ENCODE data around the gene TMPRSS15.
"Not testable (repeated sequence)": the region's sequence is repeated elsewhere in the genome, so short reads cannot be mapped to it uniquely, and the experiment has no call there.

The TMPRSS15 gene

GRCh38 chr21:18403735-18404450 lies at the start of gene TMPRSS15:
Gene TMPRSS15 (minus strand): TSS chr21:18403785. CDS start chr21:18403622, 163 bp downstream.
- DNase-seq = no peak

DNA sequence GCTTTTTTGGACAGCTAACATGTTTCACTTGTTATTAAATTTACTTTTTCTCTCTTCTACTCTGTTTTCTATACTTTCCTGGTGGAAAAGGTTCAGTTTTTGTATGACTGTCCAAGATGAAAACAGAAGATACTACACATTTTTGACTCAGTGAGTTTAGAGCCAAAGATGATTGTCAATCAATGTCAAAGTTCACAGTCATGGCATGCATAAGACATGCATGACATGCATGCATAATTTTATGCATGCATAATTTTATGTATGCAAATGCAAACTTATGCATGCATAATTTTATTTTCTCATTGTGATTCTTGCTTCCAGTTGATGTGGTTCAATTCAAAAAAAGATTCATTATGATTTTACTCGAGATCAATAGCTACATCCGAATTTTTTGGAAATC lies 48.1 kb upstream of the TMPRSS15 start:
- DNase-seq = no peak

- no peak for DNase-seq
These were observed 46.3 kb upstream of the TMPRSS15 start for GRCh38 chr21:18449605-18450550.

DNA sequence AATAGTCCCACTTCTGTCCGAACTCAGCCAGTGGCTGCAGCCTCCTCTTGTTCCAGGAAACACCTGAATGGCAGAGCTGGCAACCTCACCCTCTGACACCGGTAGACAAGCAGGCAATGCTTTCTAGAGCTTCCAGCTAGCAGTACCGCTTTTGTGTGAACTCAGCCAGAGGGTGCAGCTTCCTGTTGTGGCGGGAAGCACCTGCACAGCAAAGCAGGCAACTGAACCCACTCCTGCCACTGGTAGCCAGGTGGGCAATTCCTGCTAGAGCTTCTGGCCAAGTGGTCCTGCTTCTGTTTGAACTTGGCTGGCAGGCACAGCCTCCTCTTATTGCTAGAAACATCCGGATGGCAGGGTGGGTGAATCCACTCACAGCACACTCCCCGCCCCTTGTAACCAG lies 40.1 kb upstream of the TMPRSS15 start:
- DNase-seq = no peak

DNA sequence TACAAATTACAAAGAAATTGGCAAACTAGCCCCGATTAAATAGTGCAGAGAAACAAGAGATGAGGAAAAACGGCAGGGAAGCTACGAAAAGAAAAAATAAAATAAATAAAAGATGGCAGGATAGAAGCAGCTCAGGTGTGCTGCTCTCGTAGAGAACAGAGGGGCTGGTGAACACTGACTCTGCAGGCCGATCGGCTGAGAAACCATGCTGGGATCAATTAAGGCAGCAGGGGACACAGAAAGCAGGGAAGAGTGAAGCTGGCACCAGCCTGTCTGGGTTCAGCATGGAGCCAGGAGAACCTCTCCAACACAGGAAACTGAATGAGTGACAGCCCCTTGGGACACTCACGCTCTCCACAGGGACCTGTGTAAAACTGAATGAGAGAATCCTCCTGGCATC lies 39.5 kb upstream of the TMPRSS15 start:
- no peak for DNase-seq

GRCh38 chr21:18430341-18430740 lies 26.8 kb upstream of the TMPRSS15 start:
- DNase-seq = no peak

- DNase-seq = no peak
These were observed 20.7 kb upstream of the TMPRSS15 start for GRCh38 chr21:18424276-18424675.

- DNase-seq = no peak
These were observed 13.7 kb upstream of the TMPRSS15 start for GRCh38 chr21:18417141-18417790.

- DNase-seq = no peak
These were observed 8.0 kb upstream of the TMPRSS15 start for GRCh38 chr21:18411565-18411964.

DNA sequence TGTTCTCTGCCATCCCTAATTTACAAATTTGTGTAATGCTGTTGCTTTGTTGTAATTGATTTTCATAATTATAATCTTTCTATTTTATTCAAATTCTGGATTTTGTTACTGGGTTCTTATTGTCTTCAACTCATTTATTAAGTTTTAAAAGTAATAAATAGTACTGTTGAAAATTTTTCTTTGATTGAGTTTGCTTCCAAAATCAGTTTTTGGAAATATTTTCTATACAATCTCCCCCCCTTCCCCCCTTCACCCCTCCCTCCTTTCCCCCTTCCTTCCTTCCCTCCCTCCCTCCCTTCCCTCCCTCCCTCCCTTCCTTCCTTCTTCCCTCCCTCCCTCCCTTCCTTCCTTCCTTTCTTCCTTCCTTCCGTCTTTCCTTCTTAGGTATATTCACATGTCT lies 6.0 kb upstream of the TMPRSS15 start:
- DNase-seq = no peak

DNA sequence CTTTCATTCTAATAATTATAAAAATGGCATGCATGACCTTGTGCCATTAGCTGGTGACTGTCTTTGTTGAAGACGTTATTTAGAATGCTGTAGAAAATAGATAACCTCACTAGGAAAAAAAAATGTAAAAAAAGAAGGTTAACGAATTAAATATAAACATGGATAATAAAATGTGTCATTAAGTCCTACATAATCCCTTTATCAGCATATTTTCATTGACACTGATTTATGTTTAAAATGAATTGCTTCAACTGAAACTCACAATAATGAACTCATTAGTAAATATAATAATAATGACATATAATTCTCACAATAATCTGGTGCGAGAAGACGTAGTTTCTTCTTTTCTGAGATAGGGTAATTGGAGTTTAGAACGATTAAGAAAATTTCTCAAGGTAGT lies 4.7 kb downstream of the TMPRSS15 start:
- DNase-seq = no peak

GRCh38 chr21:18387994-18388393 lies 15.6 kb downstream of the TMPRSS15 start:
- DNase-seq = no peak

GRCh38 chr21:18384771-18385170 lies 18.8 kb downstream of the TMPRSS15 start:
- no peak for DNase-seq

GRCh38 chr21:18382934-18383619 lies 20.5 kb downstream of the TMPRSS15 start:
- not testable (repeated sequence) for DNase-seq

DNA sequence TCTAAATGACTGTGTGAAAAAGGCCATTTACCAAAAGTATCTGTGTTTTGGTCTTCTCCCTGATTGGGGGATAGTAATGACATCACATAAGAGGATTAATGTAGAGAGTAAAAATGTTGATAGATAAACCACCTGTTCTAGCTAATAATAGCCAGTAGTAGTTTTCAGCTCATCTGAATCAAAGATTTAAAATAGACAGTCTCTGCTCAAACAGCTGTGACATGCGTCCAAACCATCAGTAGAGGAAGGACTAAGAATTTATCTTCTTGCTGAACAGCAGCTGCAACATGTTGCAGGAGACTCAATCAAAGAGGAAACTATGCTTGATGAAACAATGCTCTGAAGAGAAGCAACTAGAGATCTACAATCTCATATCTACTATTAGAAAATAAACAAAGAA lies 21.4 kb downstream of the TMPRSS15 start:
- DNase-seq = no peak

GRCh38 chr21:18373606-18374005 lies 30.0 kb downstream of the TMPRSS15 start:
- no peak for DNase-seq

- DNase-seq = no peak
These were observed 33.3 kb downstream of the TMPRSS15 start for GRCh38 chr21:18370301-18370700.

GRCh38 chr21:18369115-18369514 lies 34.5 kb downstream of the TMPRSS15 start:
- no peak for DNase-seq

GRCh38 chr21:18368205-18368604 lies 35.4 kb downstream of the TMPRSS15 start:
- no peak for DNase-seq

DNA sequence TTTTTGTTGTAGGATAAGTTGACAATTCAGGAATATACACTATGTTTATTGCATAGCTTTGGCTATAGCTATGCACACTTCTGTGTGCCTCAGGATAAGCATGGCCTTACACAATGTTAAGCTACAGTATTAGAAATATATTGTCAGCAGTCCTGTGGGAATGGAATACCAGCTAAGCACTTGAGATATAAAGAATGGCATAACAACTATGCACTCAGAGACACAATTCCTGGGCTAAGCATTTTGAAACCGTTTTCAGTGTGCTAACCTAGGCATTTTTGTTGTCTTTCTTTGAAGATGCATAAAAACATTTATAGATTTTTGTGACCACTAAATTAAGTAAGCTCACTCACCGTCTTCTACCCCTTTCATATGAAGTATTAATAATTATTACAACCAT lies 46.8 kb downstream of the TMPRSS15 start:
- no peak for DNase-seq

DNA sequence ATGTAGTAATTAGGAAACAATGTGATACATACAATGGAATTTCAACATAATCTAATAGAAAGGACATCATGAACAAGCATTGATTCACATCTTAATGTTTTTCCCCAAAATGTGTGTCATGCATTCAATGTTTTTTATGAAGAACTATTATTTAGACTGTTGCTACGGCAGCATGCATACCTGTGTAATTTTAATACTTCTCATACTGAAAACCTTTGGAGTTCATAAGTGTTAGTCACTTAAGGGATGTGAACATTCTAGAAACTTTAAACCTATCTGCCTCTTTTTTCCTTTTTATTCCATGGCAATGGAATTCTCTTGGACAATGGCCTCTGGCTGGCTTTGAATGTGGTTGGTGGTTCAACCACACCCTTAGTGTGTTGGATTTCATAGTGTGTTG lies 48.6 kb downstream of the TMPRSS15 start:
- no peak for DNase-seq

DNA sequence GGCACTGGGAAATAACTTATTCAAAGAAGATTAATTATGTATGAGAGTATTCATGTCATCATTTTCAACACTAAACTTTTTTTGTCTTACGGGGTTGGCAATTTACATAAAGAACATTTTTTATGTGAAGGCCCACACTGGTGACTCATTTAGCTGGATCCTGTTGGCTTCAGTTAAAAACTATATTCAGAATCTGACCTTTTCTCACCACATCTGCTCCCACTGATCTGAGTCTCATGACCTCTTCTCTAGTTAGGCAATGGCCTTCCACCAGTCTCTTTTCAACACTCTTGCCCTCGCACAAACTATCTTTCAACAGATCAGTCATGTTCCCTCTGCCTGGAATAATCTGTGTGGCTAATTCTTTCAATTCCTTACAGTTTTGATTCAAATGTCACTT lies 53.4 kb downstream of the TMPRSS15 start:
- no peak for DNase-seq

DNA sequence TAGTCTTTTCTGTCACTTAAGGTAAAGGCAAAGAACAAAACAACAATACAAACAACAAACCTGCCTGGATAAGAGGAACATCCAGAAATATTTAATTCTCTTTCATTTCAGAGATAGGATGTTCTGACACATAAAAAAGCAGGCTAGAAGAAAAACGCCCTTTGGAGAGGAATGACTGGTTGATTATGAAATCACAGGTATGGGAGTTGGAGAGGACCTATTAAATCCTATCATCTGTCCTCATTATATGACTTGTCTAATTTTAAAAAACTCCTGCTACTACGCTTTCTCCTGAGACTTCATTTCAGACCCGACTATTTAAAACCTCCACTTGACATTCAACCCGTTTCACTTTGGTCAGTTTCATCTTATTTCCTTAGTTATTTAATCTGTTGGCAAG lies 54.1 kb downstream of the TMPRSS15 start:
- DNase-seq = no peak

All from stimulated activated CD4-positive, alpha-beta T cell treated with anti-CD3 and anti-CD28 coated beads, Interleukin-15, amount 100 ng/mL, for 24 hours (primary cell).